HG02973 (cell line): ENCODE measurements around the gene TEDC2.

Experiments used
- ATAC-seq: cut with Tn5 transposase; IDR thresholded peaks from one replicate; pipeline ENCODE4 v1.9.1; 2021; ENCODE audit warnings: moderate library complexity; ENCODE audit not compliant: unreplicated experiment

The TEDC2 gene

DNA sequence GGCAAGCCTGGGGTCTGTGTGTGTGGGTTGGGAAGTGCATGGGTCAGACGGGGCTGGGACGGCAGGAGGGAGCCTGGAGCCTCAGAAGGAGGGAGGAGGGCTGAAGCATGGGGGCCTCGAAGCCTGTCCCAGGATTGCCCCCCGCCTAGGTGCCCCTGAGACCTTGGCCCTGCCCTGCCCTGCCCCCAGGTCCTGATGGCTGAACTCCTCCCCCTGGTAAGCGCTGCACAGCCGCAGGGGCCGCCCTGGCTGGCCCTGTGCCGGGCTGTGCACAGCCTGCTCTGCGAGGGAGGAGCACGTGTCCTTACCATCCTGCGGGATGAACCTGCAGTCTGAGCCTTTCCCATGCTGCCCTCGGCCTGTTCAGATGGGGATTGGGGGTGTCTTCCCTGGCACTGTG, 4.4 kb downstream of the TEDC2 start:
- ATAC-seq = no peak

DNA sequence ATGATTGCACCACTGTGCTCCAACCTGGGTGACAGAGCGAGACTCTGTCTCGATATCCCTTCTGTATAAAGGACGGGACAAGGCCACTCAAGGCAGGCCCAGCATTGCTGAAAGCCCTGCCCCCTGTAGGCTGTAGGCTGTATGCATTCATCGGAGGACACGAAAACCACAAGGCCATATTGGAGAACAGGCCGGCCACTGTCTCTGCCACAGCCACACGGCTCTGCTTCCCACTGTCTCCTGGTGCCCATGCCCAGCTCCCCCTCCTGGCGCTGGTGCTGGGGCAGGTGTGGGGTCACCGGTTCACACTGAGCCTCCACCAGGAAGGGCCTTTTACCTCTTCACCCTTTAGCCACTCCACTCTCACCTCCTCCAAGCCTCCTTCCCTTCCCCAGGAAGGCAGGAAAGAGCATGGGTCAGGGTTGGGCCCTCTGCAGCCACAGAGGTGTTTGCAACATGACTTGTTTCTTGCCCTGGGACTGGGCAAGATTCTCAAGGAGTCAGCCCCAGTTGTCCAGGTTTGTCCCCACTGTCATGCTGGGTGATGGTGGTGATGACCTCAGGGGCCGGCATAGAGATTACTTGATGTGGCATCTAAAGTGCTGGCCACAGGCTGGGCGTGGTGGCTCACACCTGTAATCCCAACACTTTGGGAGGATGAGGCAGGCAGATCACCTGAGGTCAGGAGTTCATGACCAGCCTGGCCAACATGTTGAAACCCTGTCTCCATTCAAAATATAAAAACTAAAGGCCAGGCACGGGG, 5.9 kb downstream of the TEDC2 start:
- no peak for ATAC-seq

DNA sequence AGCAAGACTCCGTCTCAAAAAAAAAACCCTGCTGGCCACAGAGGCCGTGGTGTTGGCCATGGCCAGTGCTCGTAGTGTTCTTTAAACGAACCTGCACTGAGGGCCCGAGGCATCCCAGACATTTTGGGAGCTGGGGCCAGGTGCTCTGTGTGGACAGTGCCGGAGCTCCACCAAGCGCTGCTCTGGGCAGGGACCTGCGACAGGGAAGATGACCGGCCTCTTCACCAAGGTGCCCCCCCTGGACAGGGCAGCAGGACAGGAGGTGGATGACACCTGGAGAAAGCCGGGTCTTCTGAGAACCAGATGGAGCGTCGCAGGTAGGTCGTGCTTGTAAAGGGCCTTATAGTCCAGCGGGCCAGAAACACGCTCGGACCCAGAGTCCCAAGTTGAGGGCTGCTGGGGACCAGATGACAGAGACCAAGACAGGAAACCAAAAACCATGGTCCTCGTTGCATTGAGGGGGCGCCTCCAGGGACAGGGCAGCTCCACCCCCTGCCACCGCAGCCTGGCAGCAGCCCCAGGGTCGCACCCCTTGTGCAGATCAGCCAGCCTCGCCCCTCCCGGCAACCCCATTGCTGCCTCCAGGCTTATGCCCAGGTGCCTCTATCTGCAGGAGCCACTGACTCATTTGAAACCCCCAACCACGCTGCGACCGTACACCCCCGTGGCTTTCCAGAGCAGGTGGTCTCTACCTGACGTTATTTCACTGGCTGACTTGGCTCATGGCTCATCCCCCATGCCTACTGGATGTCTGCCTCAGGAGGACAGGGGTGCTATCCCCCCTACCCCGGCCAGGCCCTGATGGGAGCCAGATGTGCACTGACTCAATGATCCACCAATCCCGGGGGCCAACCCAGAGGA, 7.0 kb downstream of the TEDC2 start:
- no peak for ATAC-seq

DNA sequence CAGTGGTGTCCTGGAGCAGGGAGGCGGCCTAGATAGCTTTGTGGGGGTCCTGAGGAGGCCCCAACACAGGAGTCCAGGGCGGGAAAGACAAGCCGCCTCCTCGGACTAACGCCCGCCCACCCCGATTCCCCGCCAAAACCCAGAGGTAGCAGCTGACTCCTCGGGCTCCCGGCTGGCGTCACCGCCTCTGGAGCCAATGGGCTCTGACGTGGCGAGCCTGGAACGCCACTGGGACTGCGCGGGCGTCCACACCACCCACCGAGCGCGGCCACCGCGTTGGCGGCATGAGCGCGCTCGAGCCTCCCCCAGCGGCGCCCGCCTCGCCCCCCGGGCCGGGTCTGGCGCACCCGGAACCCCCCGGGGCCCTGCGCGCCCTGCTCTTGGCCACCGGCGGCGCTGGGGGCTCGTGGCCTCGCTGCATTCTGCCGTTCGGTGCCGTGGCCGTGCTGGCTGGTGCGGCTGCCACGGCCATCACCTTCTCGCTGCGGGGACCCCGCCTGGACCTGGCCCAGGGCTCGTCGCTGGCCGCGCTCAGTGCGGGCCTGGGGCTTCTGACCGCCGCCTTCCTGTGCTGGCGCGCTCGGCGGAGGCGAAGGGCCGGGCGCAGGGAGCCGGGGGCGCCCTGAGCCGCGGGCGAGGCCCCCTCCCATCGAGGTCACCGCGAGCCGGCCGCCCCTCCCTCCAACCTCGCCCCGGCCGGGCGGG, 7.8 kb downstream of the TEDC2 start:
- ATAC-seq = no peak

DNA sequence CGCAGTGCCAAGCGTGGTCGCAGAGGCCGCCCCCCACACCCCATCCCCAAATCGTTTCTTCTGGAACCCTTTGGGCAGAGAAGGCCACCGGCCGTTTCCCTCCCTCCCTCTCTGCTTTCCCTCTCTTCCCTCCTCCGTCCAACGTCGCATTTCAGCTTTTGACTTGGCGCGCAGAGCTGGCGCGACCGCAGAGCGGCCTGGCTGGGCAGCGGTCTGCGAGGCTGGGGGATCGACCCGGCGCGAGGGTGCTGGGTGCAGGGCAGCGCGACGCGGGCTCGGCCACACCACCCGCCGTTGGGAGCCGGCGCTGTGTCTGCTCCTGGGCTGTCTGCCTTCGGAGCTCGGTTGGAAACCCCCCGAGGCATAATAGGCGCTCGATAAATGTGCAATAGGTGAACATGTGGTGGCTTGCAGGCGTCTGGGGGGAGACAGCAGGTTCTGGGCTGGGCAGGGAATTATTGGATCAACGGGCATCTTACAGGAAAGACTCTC, 8.4 kb downstream of the TEDC2 start:
- ATAC-seq = no peak

DNA sequence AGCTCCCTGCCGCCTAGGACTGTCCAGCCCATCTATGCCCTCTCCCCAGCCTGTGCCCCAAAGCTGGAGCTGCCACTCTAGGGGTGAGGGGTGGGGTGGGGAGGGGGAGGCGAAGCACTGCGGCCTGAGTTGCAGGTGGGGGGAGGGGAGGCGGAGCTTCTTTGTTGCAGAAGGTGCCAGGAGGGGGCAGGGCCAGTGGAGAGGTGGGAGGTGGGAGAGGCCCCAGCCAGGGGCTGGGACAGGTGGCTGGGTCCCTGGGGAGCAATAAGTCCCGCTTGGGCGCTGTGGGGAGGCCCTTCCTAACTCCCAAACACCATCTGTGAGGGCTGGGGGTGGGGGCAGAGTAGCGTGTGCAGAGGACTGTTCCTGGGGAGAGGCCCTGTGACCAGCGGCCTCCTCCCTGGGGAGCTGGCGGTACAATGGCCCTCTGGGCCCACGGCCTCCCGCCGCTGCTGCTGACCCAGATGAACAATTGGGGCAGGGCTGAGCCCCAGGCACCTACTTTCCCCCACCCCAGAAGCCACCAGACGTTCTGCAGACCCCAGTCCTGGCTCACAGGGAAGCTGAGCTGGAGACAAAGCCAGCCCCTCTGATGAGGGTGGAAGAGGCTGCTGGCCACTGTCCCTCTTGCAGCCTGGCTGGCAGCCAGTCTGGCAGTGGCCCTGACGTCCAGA, 9.0 kb downstream of the TEDC2 start:
- no peak for ATAC-seq

DNA sequence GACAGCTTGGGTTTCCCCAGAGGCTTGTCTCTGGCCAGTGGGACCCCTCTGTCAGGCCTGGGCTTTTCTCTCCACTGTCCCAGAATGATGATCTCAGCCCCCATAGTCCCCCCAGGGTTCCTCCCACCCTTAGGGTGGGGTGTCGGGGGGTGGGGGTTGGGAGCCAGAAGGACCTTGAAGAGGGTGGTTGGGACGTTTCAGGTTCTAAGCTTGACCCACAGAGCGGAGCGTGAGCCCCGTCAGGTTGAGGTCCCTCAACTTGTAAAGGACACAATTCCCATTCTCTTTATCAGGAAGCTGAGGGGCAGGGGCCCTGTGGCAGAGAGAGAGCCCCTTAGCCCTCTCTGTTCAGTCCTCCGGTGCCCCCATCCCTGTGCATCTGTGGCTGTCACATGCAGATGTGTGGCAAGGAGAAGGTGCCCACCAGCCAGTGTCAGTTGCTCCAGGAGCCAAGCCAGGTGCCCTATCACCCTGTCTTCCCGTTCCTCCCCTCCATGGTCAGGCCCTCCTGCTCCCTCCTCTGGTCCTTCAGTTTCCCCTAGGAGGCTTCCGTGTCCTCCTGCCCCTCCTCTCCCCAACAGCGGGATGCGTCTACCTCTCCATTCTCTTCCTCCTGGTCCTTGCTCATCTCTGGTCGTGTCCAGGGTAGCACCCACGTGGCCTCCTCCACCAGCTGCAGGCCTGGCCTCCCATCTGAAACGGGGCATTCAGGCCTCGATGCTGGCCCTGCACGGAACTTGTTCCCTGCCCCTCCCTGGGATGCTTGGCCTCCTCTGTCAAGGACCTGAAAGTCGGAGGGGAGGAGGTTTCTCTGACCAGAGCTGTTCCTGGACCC, 9.7 kb downstream of the TEDC2 start:
- no peak for ATAC-seq

DNA sequence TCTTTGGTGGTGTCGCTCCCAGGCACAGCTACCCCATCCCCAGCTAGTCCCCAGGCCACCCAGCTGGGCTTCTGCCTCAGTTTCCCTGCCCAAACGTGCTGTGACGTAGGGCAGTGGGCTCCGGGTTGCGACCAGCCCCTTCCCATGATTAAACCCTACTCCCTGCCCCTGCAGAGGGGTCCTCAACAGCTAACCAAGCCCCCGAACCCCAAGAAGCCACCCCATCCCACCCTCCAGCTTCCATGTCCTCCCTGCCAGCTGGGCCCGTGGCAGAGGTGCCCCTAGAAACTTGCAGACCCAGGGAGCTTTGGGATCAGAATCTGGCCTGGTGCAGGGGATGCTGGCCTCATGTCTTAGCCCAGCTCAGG, 10.3 kb downstream of the TEDC2 start:
- ATAC-seq = no peak

DNA sequence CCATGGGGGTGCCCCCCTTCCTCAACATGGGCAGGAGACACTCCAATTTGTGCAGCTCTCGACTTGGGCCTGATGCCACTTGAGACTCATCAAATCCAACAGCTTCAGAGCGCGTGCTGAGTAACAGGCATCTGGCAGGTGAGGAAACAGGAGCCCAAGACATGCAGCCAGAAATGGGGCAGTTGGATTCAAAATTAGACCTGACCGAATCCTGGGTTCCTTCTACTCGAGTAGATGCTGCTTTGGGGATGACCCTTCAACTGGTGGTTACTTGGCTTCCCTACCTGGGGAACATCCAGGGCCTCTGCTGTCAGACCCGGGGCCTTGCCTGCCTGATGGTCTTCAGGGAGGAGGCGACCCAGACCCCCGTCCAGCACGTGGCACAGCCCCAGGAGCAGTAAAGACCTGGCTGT, 10.7 kb downstream of the TEDC2 start:
- no peak for ATAC-seq

DNA sequence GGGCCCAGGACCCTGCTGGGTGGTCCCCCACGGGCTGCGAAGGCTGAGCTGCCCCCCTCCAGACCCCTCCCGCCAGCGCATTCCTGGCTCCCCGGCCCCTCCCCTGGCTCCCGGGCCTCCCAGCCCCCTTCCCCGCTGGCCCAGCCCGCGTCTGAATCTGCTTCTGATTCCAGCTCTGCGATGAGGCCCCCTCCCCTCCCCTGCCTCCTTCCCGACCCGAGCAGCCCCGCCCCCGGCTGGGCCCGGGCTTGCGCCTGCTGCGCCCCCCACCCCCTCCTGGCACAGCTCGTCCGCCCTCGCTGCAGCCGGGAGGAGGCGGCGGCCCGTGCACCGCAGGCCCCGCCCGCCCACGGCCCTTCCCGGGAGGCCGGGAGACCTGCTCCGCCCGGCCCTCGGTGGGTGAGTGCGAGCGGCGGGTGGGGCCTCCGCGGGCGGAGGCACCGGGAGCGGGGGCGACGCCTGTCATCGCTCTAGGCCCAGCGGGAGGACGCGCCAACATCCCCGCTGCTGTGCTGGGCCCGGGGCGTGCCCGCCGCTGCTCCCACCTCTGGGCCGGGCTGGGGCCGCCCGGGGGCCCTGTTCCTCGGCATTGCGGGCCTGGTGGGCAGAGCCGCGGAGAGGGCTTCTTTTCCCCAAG, 11.2 kb downstream of the TEDC2 start, which contains the start of gene NTN3:
Gene NTN3, plus strand, starts transcription at position 282 of the 637 bp plus-strand sequence. CDS start 405 bp downstream, outside the sequence.
- ATAC-seq = no peak

DNA sequence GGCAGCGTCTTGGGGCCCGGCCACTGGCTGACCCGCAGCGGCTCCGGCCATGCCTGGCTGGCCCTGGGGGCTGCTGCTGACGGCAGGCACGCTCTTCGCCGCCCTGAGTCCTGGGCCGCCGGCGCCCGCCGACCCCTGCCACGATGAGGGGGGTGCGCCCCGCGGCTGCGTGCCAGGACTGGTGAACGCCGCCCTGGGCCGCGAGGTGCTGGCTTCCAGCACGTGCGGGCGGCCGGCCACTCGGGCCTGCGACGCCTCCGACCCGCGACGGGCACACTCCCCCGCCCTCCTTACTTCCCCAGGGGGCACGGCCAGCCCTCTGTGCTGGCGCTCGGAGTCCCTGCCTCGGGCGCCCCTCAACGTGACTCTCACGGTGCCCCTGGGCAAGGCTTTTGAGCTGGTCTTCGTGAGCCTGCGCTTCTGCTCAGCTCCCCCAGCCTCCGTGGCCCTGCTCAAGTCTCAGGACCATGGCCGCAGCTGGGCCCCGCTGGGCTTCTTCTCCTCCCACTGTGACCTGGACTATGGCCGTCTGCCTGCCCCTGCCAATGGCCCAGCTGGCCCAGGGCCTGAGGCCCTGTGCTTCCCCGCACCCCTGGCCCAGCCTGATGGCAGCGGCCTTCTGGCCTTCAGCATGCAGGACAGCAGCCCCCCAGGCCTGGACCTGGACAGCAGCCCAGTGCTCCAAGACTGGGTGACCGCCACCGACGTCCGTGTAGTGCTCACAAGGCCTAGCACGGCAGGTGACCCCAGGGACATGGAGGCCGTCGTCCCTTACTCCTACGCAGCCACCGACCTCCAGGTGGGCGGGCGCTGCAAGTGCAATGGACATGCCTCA, 12.0 kb downstream of the TEDC2 start:
- ATAC-seq = no peak

DNA sequence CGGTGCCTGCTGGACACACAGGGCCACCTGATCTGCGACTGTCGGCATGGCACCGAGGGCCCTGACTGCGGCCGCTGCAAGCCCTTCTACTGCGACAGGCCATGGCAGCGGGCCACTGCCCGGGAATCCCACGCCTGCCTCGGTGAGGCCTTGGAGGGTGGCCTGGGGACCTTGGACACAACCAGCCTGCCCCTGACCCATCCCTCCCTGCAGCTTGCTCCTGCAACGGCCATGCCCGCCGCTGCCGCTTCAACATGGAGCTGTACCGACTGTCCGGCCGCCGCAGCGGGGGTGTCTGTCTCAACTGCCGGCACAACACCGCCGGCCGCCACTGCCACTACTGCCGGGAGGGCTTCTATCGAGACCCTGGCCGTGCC, 12.6 kb downstream of the TEDC2 start:
- ATAC-seq = no peak

DNA sequence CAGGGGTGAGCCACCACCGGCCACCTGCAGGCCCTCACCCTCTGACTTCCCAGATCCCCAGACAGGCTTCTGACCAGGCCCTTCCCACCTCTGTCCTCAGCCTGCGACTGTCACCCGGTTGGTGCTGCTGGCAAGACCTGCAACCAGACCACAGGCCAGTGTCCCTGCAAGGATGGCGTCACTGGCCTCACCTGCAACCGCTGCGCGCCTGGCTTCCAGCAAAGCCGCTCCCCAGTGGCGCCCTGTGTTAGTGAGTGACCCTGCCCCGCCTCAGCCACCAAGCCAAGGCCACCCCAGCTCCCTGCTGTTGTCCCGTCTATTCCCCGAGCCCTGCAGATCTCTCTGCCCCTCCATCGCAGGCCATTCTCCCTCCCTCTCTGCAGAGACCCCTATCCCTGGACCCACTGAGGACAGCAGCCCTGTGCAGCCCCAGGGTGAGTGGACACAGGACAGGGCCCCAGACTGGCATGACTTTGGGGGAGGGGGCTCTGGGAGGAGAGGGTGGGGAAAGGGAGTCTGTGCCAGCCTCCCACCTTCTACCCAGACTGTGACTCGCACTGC, 13.1 kb downstream of the TEDC2 start:
- no peak for ATAC-seq

DNA sequence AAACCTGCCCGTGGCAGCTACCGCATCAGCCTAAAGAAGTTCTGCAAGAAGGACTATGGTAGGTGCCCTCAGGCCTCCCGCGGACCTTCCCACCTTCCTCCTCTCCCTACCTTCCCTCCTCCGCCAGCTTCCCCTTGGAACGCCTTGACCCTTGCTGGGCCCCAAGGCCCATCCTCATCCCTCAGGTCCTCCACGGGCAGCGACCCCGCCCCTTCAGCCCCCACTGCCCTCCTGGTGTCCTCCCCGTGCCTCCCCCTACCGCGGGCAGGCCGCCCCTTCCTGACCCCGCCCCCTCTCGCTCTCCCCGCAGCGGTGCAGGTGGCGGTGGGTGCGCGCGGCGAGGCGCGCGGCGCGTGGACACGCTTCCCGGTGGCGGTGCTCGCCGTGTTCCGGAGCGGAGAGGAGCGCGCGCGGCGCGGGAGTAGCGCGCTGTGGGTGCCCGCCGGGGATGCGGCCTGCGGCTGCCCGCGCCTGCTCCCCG, 13.6 kb downstream of the TEDC2 start:
- no peak for ATAC-seq

DNA sequence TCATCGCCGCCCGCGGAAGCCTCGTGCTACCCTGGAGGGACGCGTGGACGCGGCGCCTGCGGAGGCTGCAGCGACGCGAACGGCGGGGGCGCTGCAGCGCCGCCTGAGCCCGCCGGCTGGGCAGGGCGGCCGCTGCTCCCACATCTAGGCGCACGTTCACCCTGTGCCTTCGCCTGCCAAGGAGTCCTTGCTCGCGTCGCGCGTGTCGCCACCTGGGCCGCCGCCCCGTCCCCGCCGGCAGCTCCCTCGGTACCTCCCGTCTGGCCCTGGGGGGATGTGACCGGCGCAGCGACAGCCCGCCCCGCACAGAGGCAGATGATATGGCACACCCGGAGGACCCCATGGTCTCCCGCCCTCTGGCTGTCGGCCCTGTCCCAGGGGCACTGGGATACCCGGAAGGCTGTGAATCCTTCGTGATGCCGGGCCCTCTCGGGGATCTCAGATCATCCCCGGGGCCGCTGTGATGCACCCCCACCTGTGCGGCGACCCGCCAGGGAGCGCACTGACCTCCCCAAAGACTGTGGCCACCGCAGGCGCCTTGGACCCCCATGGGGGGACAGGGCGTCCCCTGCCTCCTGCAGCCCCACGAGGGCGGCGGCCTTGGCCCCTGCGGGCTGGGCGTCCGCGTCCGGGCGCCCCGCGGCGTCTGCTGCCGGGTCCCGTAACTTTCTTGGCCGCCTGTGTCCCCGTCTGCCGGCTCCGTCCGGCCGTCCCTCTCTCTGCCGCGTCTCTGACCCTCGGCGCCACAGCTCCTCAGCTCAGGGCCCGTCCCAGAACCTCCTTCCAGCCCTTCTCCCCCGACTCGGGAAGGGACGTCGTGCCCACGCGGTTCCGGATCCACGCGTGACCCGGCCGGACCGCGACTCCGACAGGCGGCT, 14.3 kb downstream of the TEDC2 start:
- peak; percentile 24 for ATAC-seq

DNA sequence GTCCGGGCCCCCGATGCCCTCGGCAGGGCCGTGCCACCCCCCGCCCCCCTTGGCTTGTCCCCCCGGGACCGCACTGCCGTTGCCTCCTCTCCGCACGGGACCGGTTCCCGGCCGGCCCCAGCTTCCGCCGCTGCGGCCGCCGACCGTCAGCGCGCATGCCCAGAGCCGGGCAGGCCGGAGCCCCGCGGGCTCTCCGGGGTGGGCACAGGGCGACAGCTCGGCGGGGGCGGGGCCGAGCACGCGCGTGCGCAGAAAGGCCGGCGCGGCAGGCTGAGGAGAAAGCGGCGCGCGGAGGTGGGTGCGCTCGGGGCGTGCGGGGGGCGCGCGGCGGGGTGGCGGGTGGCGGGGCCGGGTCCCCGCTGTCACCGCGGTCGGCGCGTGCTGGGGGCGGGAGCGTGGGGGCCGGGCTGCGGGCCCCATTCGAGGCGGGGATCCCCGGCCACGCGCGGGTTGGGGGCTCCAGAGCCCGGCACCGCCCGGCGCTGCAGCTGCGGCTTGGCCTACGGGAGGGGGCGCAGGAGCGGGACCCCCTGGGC, 15.0 kb downstream of the TEDC2 start, which contains the start of gene TBC1D24:
Gene TBC1D24, plus strand, starts transcription at position 251 of the 536 bp plus-strand sequence. CDS start 21,022 bp downstream, outside the sequence.
- peak; percentile 41 for ATAC-seq
